ENCODE data around the gene GHRHR. TPM values are rescaled to one million over a fixed set of nuclear protein-coding genes. Genes with fewer than 3 reads are reported as not detected.

Gene GHRHR
- total RNA-seq, 4 donors from 2014 or later: not detected

- Histone ChIP-seq H3K27ac (no peak overlapping the region), H3K4me1 (peaks cover 0 to 4% of the 10 kb centered on the region in 2 donors), H3K9me3 (no peaks in the 10 kb centered on the region), H3K36me3 (no peaks in the 10 kb centered on the region), H3K27me3 (no peaks in the 10 kb centered on the region), H3K4me3 (no peak overlapping the region)
- intact Hi-C loops (cut with DNase I; ENCODE audit: low total_unique reads): loop anchor here (10.0 kb wide), 1 partner anchor 138 kb away; no protein-coding TSS in a partner anchor
- TF ChIP-seq CTCF (IDR thresholded peaks at IDR 0.05) (no peak), POLR2A (IDR thresholded peaks at IDR 0.05) (no peak)
- DNase-seq: no peak
Observed at GRCh38 chr7:30986331-30986730, 22.6 kb downstream of the GHRHR start.

GRCh38 chr7:30986738-30987137, 23.0 kb downstream of the GHRHR start:
- H3K27ac ChIP-seq: no peak overlapping the region
- no peaks in the 10 kb centered on the region for H3K9me3 ChIP-seq
- no peaks in the 10 kb centered on the region for H3K27me3 ChIP-seq
- H3K4me1 ChIP-seq: peaks cover 0 to 4% of the 10 kb centered on the region in 2 donors
- no peaks in the 10 kb centered on the region for H3K36me3 ChIP-seq
- no peak for DNase-seq
- TF ChIP-seq POLR2A (IDR thresholded peaks at IDR 0.05) (no peak), CTCF (IDR thresholded peaks at IDR 0.05) (no peak)
- no peak overlapping the region for H3K4me3 ChIP-seq
- intact Hi-C loops (cut with DNase I; ENCODE audit: low total_unique reads): loop anchor here (10.0 kb wide), 1 partner anchor 138 kb away; no protein-coding TSS in a partner anchor

- H3K27me3 ChIP-seq: no peaks in the 10 kb centered on the region
- no peaks in the 10 kb centered on the region for H3K9me3 ChIP-seq
- no peak overlapping the region for H3K4me3 ChIP-seq
- H3K27ac ChIP-seq: no peak overlapping the region
- peaks cover 0 to 4% of the 10 kb centered on the region in 2 donors for H3K4me1 ChIP-seq
- intact Hi-C loops (cut with DNase I; ENCODE audit: low total_unique reads): loop anchor here (10.0 kb wide), 1 partner anchor 138 kb away; no protein-coding TSS in a partner anchor
- TF ChIP-seq CTCF (IDR thresholded peaks at IDR 0.05) (no peak), POLR2A (IDR thresholded peaks at IDR 0.05) (no peak)
- no peaks in the 10 kb centered on the region for H3K36me3 ChIP-seq
- no peak for DNase-seq
Observed at GRCh38 chr7:30987178-30987577, 23.4 kb downstream of the GHRHR start.

- DNase-seq: no peak
- H3K4me1 ChIP-seq: peaks cover 0 to 4% of the 10 kb centered on the region in 2 donors
- no peaks in the 10 kb centered on the region for H3K9me3 ChIP-seq
- H3K4me3 ChIP-seq: no peak overlapping the region
- no peaks in the 10 kb centered on the region for H3K27me3 ChIP-seq
- peak overlapping the region in 1 of 2 donors; percentile 19 for H3K27ac ChIP-seq
- H3K36me3 ChIP-seq: no peaks in the 10 kb centered on the region
- intact Hi-C loops (cut with DNase I; ENCODE audit: low total_unique reads): loop anchor here (10.0 kb wide), 1 partner anchor 137 kb away; no protein-coding TSS in a partner anchor
- TF ChIP-seq CTCF (IDR thresholded peaks at IDR 0.05): no peak
- no peak for TF ChIP-seq POLR2A (IDR thresholded peaks at IDR 0.05)
Observed at GRCh38 chr7:30987936-30988335, 24.2 kb downstream of the GHRHR start.

- Histone ChIP-seq H3K27me3 (no peaks in the 10 kb centered on the region), H3K4me3 (no peak overlapping the region), H3K36me3 (no peaks in the 10 kb centered on the region), H3K9me3 (no peaks in the 10 kb centered on the region), H3K27ac (peak overlapping the region; percentile 19 to 29), H3K4me1 (peaks cover 0 to 4% of the 10 kb centered on the region in 2 donors)
- intact Hi-C loops (cut with DNase I; ENCODE audit: low total_unique reads): loop anchor here (10.0 kb wide), 1 partner anchor 136 kb away; no protein-coding TSS in a partner anchor
- peak in 1 of 2 donors; percentile 56 for DNase-seq
- TF ChIP-seq POLR2A (IDR thresholded peaks at IDR 0.05): no peak
Observed at GRCh38 chr7:30988351-30989005, 24.7 kb downstream of the GHRHR start.

All from uterus (tissue), 4 donors.